ENCODE results near the gene EIF3K.
"Not testable (repeated sequence)": the region's sequence is repeated elsewhere in the genome, so short reads cannot be mapped to it uniquely, and the experiment has no call there.

GRCh38 chr19:38631301-38631700, 12.3 kb downstream of the EIF3K start:
- not testable (repeated sequence) for TF ChIP-seq CTCF (IDR thresholded peaks at IDR 0.05; ENCODE audit: low read length); EZH2 (optimal IDR thresholded peaks at IDR 0.05; ENCODE audit: low read depth, low read length); EZH2phosphoT487 (IDR thresholded peaks at IDR 0.05; ENCODE audit: low read length)
